ENCODE results near the gene PRDM16. TPM values are rescaled to one million over a fixed set of nuclear protein-coding genes. Genes with fewer than 3 reads are reported as not detected.

Gene PRDM16
- total RNA-seq, 1 experiment from 2014 or later: 1.6 TPM

DNA sequence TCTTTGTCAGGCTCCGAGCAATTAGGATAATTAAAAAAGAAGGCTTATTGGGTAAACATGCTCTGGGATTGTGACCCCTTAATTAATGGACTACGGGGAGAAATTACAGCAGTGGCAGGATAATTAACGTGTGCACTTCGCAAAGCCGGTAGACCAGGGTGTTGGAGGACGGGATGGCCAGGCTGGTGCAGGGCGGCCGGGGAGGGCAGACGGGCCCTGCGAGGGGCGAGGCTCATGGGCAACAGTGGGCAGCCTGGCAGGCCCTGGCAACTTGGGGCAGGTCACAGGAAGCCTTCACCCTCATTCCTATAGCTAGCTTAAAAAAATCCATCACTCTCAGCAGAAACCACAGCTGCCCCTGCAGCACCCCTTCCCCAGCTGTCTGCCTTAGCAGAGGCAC, 199.3 kb downstream of the PRDM16 start (continued):
- TF ChIP-seq ELF4 (CRISPR knock-in tag; IDR thresholded peaks at IDR 0.05; ENCODE audit: low read depth) (no peak), NFE2L1 (CRISPR knock-in tag; IDR thresholded peaks at IDR 0.05) (no peak)
- TF ChIP-seq, protein P1, sequence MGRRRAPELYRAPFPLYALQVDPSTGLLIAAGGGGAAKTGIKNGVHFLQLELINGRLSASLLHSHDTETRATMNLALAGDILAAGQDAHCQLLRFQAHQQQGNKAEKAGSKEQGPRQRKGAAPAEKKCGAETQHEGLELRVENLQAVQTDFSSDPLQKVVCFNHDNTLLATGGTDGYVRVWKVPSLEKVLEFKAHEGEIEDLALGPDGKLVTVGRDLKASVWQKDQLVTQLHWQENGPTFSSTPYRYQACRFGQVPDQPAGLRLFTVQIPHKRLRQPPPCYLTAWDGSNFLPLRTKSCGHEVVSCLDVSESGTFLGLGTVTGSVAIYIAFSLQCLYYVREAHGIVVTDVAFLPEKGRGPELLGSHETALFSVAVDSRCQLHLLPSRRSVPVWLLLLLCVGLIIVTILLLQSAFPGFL (CRISPR knock-in tag; IDR thresholded peaks at IDR 0.05; ENCODE audit: borderline replicate concordance): no peak

DNA sequence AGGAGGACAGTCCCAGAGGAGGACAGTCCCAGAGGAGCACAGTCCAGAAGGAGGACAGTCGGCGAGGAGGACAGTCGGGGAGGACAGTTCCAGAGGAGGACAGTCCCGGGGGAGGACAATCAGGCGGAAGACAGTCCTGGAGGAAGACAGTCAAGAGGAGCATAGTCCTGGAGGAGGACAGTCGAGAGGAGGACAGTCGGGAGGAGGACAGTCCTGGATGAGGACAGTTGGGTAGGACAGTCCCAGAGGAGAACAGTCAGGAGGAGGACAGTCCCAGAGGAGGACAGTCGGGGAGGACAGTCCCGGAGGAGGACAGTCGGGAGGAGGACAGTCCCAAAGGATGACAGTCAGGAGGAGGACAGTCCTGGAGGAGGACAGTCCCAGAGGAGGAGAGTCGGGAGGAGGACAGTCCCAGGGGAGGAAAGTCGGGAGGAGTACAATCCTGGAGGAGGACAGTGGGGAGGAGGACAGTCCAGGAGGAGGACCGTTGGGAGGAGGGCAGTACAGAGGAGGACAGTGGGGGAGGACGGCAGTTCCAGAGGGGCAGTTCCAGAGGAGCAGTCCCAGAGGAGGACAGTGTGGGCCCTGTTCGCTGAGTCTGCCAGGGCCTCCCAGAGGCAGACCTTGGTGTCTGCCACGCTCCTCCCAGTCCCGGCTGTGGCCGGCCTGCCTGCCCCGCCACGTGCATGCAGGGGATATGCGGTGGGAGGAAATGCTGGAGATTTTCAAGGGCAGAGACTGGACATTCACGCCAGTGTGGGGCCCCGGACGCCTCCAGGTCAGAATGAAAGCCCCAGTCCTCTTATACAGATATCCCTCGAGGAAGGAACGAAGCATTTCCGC, 201.6 kb downstream of the PRDM16 start:
- CTCF ChIA-PET: interaction anchor here (0.8 to 1.1 kb wide), 3 partner anchors 11 to 30 kb away, joined by 3 to 4 read pairs (median 3); no protein-coding TSS in a partner anchor

More for the DNA sequence above, 201.6 kb downstream of the PRDM16 start:
- no peak for ATAC-seq
- Mint-ChIP-seq H3K36me3 (no peaks in the 10 kb centered on the region), H3K27ac (no peak overlapping the region), H3K9me3 (no peaks in the 10 kb centered on the region), H3K27me3 (ENCODE audit: low read depth) (no peaks in the 10 kb centered on the region; the same call in 1 of the 2 replicates), H3K4me3 (no peak overlapping the region), H3K4me1 (no peaks in the 10 kb centered on the region)
- POLR2A ChIA-PET: no interaction called here
- TF ChIP-seq KAT7 (CRISPR knock-in tag; IDR thresholded peaks at IDR 0.05; ENCODE audit: borderline replicate concordance) (no peak), TP53 (CRISPR knock-in tag; IDR thresholded peaks at IDR 0.05) (no peak), ZNF138 (CRISPR knock-in tag; conservative IDR thresholded peaks at IDR 0.05) (no peak), IRF2 (CRISPR knock-in tag; IDR thresholded peaks at IDR 0.05; ENCODE audit: borderline replicate concordance, low read depth) (no peak)
- TF ChIP-seq, protein P2, sequence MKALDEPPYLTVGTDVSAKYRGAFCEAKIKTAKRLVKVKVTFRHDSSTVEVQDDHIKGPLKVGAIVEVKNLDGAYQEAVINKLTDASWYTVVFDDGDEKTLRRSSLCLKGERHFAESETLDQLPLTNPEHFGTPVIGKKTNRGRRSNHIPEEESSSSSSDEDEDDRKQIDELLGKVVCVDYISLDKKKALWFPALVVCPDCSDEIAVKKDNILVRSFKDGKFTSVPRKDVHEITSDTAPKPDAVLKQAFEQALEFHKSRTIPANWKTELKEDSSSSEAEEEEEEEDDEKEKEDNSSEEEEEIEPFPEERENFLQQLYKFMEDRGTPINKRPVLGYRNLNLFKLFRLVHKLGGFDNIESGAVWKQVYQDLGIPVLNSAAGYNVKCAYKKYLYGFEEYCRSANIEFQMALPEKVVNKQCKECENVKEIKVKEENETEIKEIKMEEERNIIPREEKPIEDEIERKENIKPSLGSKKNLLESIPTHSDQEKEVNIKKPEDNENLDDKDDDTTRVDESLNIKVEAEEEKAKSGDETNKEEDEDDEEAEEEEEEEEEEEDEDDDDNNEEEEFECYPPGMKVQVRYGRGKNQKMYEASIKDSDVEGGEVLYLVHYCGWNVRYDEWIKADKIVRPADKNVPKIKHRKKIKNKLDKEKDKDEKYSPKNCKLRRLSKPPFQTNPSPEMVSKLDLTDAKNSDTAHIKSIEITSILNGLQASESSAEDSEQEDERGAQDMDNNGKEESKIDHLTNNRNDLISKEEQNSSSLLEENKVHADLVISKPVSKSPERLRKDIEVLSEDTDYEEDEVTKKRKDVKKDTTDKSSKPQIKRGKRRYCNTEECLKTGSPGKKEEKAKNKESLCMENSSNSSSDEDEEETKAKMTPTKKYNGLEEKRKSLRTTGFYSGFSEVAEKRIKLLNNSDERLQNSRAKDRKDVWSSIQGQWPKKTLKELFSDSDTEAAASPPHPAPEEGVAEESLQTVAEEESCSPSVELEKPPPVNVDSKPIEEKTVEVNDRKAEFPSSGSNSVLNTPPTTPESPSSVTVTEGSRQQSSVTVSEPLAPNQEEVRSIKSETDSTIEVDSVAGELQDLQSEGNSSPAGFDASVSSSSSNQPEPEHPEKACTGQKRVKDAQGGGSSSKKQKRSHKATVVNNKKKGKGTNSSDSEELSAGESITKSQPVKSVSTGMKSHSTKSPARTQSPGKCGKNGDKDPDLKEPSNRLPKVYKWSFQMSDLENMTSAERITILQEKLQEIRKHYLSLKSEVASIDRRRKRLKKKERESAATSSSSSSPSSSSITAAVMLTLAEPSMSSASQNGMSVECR (CRISPR knock-in tag; IDR thresholded peaks at IDR 0.05; ENCODE audit: borderline replicate concordance): no peak
- TF ChIP-seq, protein P3, sequence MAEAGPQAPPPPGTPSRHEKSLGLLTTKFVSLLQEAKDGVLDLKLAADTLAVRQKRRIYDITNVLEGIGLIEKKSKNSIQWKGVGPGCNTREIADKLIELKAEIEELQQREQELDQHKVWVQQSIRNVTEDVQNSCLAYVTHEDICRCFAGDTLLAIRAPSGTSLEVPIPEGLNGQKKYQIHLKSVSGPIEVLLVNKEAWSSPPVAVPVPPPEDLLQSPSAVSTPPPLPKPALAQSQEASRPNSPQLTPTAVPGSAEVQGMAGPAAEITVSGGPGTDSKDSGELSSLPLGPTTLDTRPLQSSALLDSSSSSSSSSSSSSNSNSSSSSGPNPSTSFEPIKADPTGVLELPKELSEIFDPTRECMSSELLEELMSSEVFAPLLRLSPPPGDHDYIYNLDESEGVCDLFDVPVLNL (CRISPR knock-in tag; IDR thresholded peaks at IDR 0.05; ENCODE audit: borderline replicate concordance, low read depth): no peak
- TF ChIP-seq, protein P4, sequence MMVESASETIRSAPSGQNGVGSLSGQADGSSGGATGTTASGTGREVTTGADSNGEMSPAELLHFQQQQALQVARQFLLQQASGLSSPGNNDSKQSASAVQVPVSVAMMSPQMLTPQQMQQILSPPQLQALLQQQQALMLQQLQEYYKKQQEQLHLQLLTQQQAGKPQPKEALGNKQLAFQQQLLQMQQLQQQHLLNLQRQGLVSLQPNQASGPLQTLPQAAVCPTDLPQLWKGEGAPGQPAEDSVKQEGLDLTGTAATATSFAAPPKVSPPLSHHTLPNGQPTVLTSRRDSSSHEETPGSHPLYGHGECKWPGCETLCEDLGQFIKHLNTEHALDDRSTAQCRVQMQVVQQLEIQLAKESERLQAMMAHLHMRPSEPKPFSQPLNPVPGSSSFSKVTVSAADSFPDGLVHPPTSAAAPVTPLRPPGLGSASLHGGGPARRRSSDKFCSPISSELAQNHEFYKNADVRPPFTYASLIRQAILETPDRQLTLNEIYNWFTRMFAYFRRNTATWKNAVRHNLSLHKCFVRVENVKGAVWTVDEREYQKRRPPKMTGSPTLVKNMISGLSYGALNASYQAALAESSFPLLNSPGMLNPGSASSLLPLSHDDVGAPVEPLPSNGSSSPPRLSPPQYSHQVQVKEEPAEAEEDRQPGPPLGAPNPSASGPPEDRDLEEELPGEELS (CRISPR knock-in tag; IDR thresholded peaks at IDR 0.05): no peak
- TF ChIP-seq, protein P5, sequence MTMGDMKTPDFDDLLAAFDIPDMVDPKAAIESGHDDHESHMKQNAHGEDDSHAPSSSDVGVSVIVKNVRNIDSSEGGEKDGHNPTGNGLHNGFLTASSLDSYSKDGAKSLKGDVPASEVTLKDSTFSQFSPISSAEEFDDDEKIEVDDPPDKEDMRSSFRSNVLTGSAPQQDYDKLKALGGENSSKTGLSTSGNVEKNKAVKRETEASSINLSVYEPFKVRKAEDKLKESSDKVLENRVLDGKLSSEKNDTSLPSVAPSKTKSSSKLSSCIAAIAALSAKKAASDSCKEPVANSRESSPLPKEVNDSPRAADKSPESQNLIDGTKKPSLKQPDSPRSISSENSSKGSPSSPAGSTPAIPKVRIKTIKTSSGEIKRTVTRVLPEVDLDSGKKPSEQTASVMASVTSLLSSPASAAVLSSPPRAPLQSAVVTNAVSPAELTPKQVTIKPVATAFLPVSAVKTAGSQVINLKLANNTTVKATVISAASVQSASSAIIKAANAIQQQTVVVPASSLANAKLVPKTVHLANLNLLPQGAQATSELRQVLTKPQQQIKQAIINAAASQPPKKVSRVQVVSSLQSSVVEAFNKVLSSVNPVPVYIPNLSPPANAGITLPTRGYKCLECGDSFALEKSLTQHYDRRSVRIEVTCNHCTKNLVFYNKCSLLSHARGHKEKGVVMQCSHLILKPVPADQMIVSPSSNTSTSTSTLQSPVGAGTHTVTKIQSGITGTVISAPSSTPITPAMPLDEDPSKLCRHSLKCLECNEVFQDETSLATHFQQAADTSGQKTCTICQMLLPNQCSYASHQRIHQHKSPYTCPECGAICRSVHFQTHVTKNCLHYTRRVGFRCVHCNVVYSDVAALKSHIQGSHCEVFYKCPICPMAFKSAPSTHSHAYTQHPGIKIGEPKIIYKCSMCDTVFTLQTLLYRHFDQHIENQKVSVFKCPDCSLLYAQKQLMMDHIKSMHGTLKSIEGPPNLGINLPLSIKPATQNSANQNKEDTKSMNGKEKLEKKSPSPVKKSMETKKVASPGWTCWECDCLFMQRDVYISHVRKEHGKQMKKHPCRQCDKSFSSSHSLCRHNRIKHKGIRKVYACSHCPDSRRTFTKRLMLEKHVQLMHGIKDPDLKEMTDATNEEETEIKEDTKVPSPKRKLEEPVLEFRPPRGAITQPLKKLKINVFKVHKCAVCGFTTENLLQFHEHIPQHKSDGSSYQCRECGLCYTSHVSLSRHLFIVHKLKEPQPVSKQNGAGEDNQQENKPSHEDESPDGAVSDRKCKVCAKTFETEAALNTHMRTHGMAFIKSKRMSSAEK (CRISPR knock-in tag; IDR thresholded peaks at IDR 0.05; ENCODE audit: borderline replicate concordance): no peak
- no peak for DNase-seq (ENCODE audit: low spot score)
